Keratinocyte (primary cell): ENCODE results near the gene ADORA2B.

Experiments
- CTCF ChIP-seq, 3 experiments: IDR thresholded peaks in 1 of 3; conservative IDR thresholded peaks in 1 of 3; optimal IDR thresholded peaks in 1 of 3; 2 replicates in 2 of 3; 3 replicates in 1 of 3; pipeline versions ENCODE3 to v1.5.1; 2011; ENCODE audit warnings: low read length in 3 of 3, mild to moderate bottlenecking in 3 of 3, moderate library complexity in 2 of 3, control low read depth in 1 of 3, inconsistent platforms in 1 of 3; ENCODE audit not compliant: insufficient read depth in 2 of 3; ENCODE audit errors: extremely low read depth in 1 of 3
- EZH2 ChIP-seq: IDR thresholded peaks from one replicate; pipeline ENCODE4 v1.6.1; 2012; ENCODE audit warnings: inconsistent platforms, mild to moderate bottlenecking, low read length, moderate library complexity

DNA sequence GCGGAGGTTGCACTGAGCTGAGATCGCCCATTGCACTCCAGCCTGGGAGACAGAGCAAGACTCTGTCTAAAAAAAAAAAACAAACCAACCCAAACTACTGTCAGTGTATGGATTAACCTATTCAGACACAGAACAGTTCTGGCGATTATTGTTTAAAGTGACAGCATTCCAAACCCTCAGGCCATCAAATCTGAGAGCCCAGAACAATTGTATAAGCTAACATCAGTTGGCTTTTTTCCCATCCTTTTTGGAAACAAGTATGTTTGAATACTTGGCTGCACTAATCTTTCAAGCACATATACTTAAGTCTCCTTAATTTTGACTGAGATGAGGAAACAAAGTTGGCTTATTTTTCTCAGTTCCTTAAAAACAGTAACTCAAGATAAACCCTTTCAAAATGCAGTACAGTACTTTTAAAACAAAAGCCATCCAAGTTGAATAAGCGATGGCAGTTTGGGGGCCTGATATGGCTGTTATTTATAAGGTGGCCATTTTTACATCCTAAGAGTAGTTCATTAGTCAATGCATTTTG, 53.2 kb downstream of the ADORA2B start:
- no peak for TF ChIP-seq CTCF (optimal IDR thresholded peaks at IDR 0.05 in 1 of 3, IDR thresholded peaks at IDR 0.05 in 1 of 3, conservative IDR thresholded peaks at IDR 0.05 in 1 of 3; ENCODE audit: extremely low read depth in 1 of 3, insufficient read depth in 2 of 3, low read length in 3 of 3)
- no peak for TF ChIP-seq EZH2
